ENCODE data around the gene PDGFRB. TPM values are rescaled to one million over a fixed set of nuclear protein-coding genes. Genes with fewer than 3 reads are reported as not detected.

The PDGFRB gene
- total and polyA plus RNA-seq, 2 of the 8 experiments (the other 6 are each of a cell fraction or from before 2014, with no cell fraction given) = 4.2 to 13.7 TPM

DNA sequence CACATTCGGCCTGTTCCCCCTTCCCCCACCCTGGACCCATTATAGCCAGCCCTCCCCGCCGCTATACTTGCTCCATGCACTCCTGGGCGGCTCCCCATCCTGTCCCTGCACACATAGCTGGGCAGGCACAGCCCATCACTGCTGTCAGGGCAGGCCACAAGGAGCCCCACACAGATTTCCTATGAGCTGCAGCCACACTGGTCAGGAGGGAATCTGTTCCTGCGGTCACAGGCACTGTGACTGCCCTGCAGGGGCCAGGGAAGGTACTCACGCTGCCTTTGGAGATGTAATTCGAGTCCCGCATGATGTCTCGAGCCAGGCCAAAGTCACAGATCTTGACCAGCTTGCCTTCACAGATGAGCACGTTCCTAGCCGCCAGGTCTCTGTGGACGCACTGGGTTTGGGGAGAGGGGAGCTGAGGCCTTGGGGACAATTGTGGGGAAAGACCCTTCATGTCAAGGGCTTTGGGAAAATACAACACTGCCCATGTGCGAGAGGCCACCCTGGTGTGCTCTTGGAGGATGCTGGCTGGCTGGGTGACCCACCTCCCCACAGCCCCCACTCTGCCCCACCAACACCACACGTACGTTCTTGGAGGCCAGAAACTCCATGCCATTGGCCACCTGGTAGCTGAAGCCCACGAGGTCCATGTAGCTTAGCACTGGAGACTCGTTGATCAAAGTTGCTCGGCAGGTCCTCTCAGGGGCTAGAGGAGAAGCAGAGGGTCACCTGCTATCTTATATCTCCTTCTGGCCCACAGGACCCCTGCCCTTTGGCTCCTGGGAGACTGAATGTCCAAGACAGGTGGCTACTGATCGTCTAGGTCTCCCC, 34.8 kb downstream of the PDGFRB start:
- H3K23me2 ChIP-seq (ENCODE audit: low read depth, low read length) = no peaks in the 10 kb centered on the region
- no peaks in the 10 kb centered on the region for H3K79me2 ChIP-seq (ENCODE audit: control insufficient read depth in 1 of 2, insufficient read depth in 2 of 2, low read length in 2 of 2)
- no peak overlapping the region; the same call in 1 of the 2 replicates for H4K8ac ChIP-seq (ENCODE audit: extremely low read depth, insufficient read depth, low read length)
- no peak overlapping the region for H2BK120ac ChIP-seq (replicated peaks; ENCODE audit: low read depth, low read length)
- no peak overlapping the region for H3K4me3 ChIP-seq (ENCODE audit: extremely low read depth in 1 of 4, insufficient read depth in 2 of 4, low read depth in 3 of 4, low read length in 4 of 4)
- H3K9ac ChIP-seq (replicated peaks in 1 of 4; ENCODE audit: extremely low read depth in 1 of 4, low read depth in 3 of 4, low read length in 3 of 4) = no peak overlapping the region
- H4K91ac ChIP-seq (replicated peaks; ENCODE audit: insufficient read length, low read length) = no peak overlapping the region
- H3K4me2 ChIP-seq (ENCODE audit: insufficient read depth in 1 of 2, low read depth in 2 of 2, low read length in 2 of 2) = no peak overlapping the region
- H2BK5ac ChIP-seq (ENCODE audit: low read depth, low read length) = no peak overlapping the region
- no peak overlapping the region for H2AK5ac ChIP-seq (ENCODE audit: low read depth, low read length)
- peaks cover 0 to 6% (median 2%) of the 10 kb centered on the region in 4 experiments; a peak in 3 of 7 replicates for H3K4me1 ChIP-seq (replicated peaks in 1 of 4; ENCODE audit: control insufficient read depth in 3 of 4, insufficient read depth in 4 of 4, low read length in 3 of 4)
- H2AFZ ChIP-seq (ENCODE audit: low read length) = no peak overlapping the region
- H3K14ac ChIP-seq (ENCODE audit: insufficient read length) = no peak overlapping the region
- H3K36me3 ChIP-seq (ENCODE audit: control insufficient read depth in 2 of 4, insufficient read depth in 4 of 4, low read length in 3 of 4) = no peaks in the 10 kb centered on the region
- CTCF ChIA-PET (ENCODE audit: partially characterized antibody) = interaction anchor here (0.7 to 16.9 kb wide), 13 partner anchors 8 to 114 kb away, joined by 3 to 188 read pairs (median 5); no protein-coding TSS in a partner anchor
- FAIRE-seq (no peak), DNase-seq (ENCODE audit: low read depth in 1 of 2, low spot score in 2 of 2) (no peak)
- H4K5ac ChIP-seq (ENCODE audit: insufficient read length, low read depth, low read length) = no peak overlapping the region
- peaks cover 0 to 3% of the 10 kb centered on the region in 2 experiments for H4K20me1 ChIP-seq (replicated peaks in 1 of 2; ENCODE audit: control insufficient read depth in 1 of 2, insufficient read depth in 2 of 2, low read length in 2 of 2)
- no peak overlapping the region for H3K23ac ChIP-seq (ENCODE audit: insufficient read length)
- H3K4ac ChIP-seq (replicated peaks; ENCODE audit: insufficient read length, low read depth, low read length) = no peak overlapping the region
- no peak overlapping the region for H3K56ac ChIP-seq (replicated peaks; ENCODE audit: insufficient read length, low read depth, low read length)
- no peaks in the 10 kb centered on the region for H3K9me3 ChIP-seq (ENCODE audit: insufficient read depth in 2 of 2, low read depth in 1 of 2, low read length in 1 of 2)
- POLR2A ChIA-PET (ENCODE audit: partially characterized antibody) = no interaction called here
- H3K27ac ChIP-seq (ENCODE audit: low read depth, low read length) = no peak overlapping the region
- H2BK15ac ChIP-seq (ENCODE audit: low read length) = no peak overlapping the region
- H2BK20ac ChIP-seq (ENCODE audit: low read length) = no peak overlapping the region
- H2BK12ac ChIP-seq (ENCODE audit: low read depth, low read length) = no peak overlapping the region
- no peak overlapping the region; the same call in 1 of the 2 replicates for H3K18ac ChIP-seq (ENCODE audit: extremely low read depth, low read length)
- H3K79me1 ChIP-seq (ENCODE audit: low read depth, low read length) = no peaks in the 10 kb centered on the region
- H3K27me3 ChIP-seq (replicated peaks in 1 of 4; ENCODE audit: control insufficient read depth in 3 of 4, extremely low read depth in 1 of 4, insufficient read depth in 3 of 4, low read length in 3 of 4) = no peaks in the 10 kb centered on the region
- WGBS, 2 experiments (ENCODE audit: extremely low coverage in 1 of 2, insufficient coverage in 1 of 2, insufficient read length in 1 of 2, insufficient replicate concordance in 2 of 2, low coverage in 1 of 2, low lambda C conversion rate in 2 of 2, missing lambda C conversion rate in 1 of 2) = 88% methylated on average over 17 of the region's 19 CpGs; no CpG with 5 or more reads in 1 of the 2 experiments
- no peak for TF ChIP-seq CBX5 (IDR thresholded peaks at IDR 0.05; ENCODE audit: low read depth, low read length)
- no peak for TF ChIP-seq RFX5 (IDR thresholded peaks at IDR 0.05; ENCODE audit: borderline replicate concordance, low read depth, low read length)

Data from H1 (cell line).